ENCODE data around the gene CHMP5. TPM values are rescaled to one million over a fixed set of nuclear protein-coding genes. Genes with fewer than 3 reads are reported as not detected.
A peak's percentile ranks its signal among the peaks of the same experiment; 100 is the strongest.

Gene CHMP5
- total RNA-seq, 2 donors from 2014 or later: 4.6 to 20.5 TPM

GRCh38 chr9:33228606-33229005 is 36.2 kb upstream of the CHMP5 start:
- Histone ChIP-seq H3K4me3 (no peak overlapping the region), H3K4me1 (peaks cover 12% of the 10 kb centered on the region), H3K36me3 (replicated peaks in 1 of 2; ENCODE audit: insufficient read depth in 1 of 2, low read depth in 2 of 2) (no peaks in the 10 kb centered on the region), H3K27me3 (no peaks in the 10 kb centered on the region), H3K9me3 (no peaks in the 10 kb centered on the region), H3K27ac (no peak overlapping the region)
- intact Hi-C loops (cut with DNase I): no loop called here
- ATAC-seq (no peak), DNase-seq (peak in 1 of 4 donors; percentile 32)
- WGBS, 2 donors: 46 to 56% methylated on average over 4 of the region's 4 CpGs
- TF ChIP-seq POLR2A (IDR thresholded peaks at IDR 0.05) (no peak), CTCF (IDR thresholded peaks at IDR 0.05) (no peak)

GRCh38 chr9:33229359-33230114 is 35.3 kb upstream of the CHMP5 start:
- H3K27me3 ChIP-seq: no peaks in the 10 kb centered on the region
- peak; percentile 59 to 97 (median 74) for DNase-seq
- peak overlapping the region in 2 of 4 donors; percentile 33 to 35 for H3K27ac ChIP-seq
- TF ChIP-seq CTCF (IDR thresholded peaks at IDR 0.05) (peak in 5 of 7 experiments; percentile 6 to 64 (median 26)), POLR2A (IDR thresholded peaks at IDR 0.05) (no peak)
- intact Hi-C loops (cut with DNase I): no loop called here
- peaks cover 22% of the 10 kb centered on the region for H3K4me1 ChIP-seq
- H3K9me3 ChIP-seq: no peaks in the 10 kb centered on the region
- 48 to 63% methylated on average over 9 of the region's 9 CpGs for WGBS, 2 donors
- no peak overlapping the region for H3K4me3 ChIP-seq
- no peaks in the 10 kb centered on the region for H3K36me3 ChIP-seq (replicated peaks in 1 of 2; ENCODE audit: insufficient read depth in 1 of 2, low read depth in 2 of 2)
- peak; percentile 45 for ATAC-seq

GRCh38 chr9:33230756-33231622 is 33.9 kb upstream of the CHMP5 start:
- intact Hi-C loops (cut with DNase I): no loop called here
- Histone ChIP-seq H3K4me3 (no peak overlapping the region), H3K9me3 (no peaks in the 10 kb centered on the region), H3K4me1 (peaks cover 20% of the 10 kb centered on the region), H3K27ac (no peak overlapping the region), H3K36me3 (replicated peaks in 1 of 2; ENCODE audit: insufficient read depth in 1 of 2, low read depth in 2 of 2) (no peaks in the 10 kb centered on the region), H3K27me3 (no peaks in the 10 kb centered on the region)
- ATAC-seq (no peak), DNase-seq (no peak)
- TF ChIP-seq CTCF (IDR thresholded peaks at IDR 0.05): no peak
- no peak for TF ChIP-seq POLR2A (IDR thresholded peaks at IDR 0.05)
- WGBS, 2 donors: 77 to 78% methylated on average over 13 of the region's 13 CpGs

- no peak for DNase-seq
- 81 to 83% methylated on average over 2 of the region's 2 CpGs for WGBS, 2 donors
- no peak for ATAC-seq
- H3K36me3 ChIP-seq (replicated peaks in 1 of 2; ENCODE audit: insufficient read depth in 1 of 2, low read depth in 2 of 2): no peaks in the 10 kb centered on the region
- intact Hi-C loops (cut with DNase I): no loop called here
- TF ChIP-seq CTCF (IDR thresholded peaks at IDR 0.05) (no peak), POLR2A (IDR thresholded peaks at IDR 0.05) (no peak)
- H3K4me3 ChIP-seq: no peak overlapping the region
- no peaks in the 10 kb centered on the region for H3K9me3 ChIP-seq
- H3K27me3 ChIP-seq: no peaks in the 10 kb centered on the region
- H3K27ac ChIP-seq: no peak overlapping the region
- H3K4me1 ChIP-seq: peaks cover 20% of the 10 kb centered on the region
Observed at GRCh38 chr9:33231623-33231942, 33.3 kb upstream of the CHMP5 start.

Data from body of pancreas (tissue), 4 donors.